DOHH2 (cell line): ENCODE results near the gene LTC4S.

Experiments
- H3F3A ChIP-seq: fragments of 200-600 bp; sonication (generic), shearing (Covaris generic); 2 replicates; pipeline ENCODE4 v1.6.0; 2016; ENCODE audit warnings: antibody characterized with exemption, mild to moderate bottlenecking; ENCODE audit not compliant: control insufficient read depth, insufficient read depth
- H3K27ac ChIP-seq: fragments of 200-600 bp; sonication (generic); 2 replicates; pipeline ENCODE4 v1.5.1; 2014; ENCODE audit warnings: low read depth, mild to moderate bottlenecking, low read length, moderate library complexity
- H3K27me3 ChIP-seq: fragments of 200-600 bp; sonication (generic); 2 replicates; pipeline ENCODE4 v1.6.1; 2014; ENCODE audit warnings: mild to moderate bottlenecking, low read length, mixed read lengths; ENCODE audit not compliant: control insufficient read depth
- H3K36me3 ChIP-seq: fragments of 200-600 bp; sonication (generic); 2 replicates; pipeline ENCODE4 v1.6.1; 2014; ENCODE audit warnings: mild to moderate bottlenecking, low read length, moderate library complexity, mixed read lengths; ENCODE audit not compliant: control insufficient read depth
- H3K4me1 ChIP-seq: fragments of 200-600 bp; sonication (generic); 2 replicates; pipeline ENCODE4 v1.6.1; 2014; ENCODE audit warnings: mild to moderate bottlenecking, low read length, mixed read lengths; ENCODE audit not compliant: control insufficient read depth
- H3K4me2 ChIP-seq: fragments of 200-600 bp; sonication (generic); 2 replicates; pipeline ENCODE4 v1.6.0; 2014; ENCODE audit warnings: mild to moderate bottlenecking, low read length, moderate library complexity
- H3K4me3 ChIP-seq: fragments of 200-600 bp; sonication (generic); 2 replicates; pipeline ENCODE4 v1.5.1; 2014; ENCODE audit warnings: mild to moderate bottlenecking, low read length, mixed read lengths
- H3K79me2 ChIP-seq: fragments of 200-600 bp; sonication (generic); 2 replicates; pipeline ENCODE4 v1.6.1; 2014; ENCODE audit warnings: mild to moderate bottlenecking, low read length, mixed read lengths; ENCODE audit not compliant: control insufficient read depth
- H3K9me2 ChIP-seq: fragments of 200-600 bp; sonication (generic); replicated peaks from 2 replicates; pipeline ENCODE4 v1.6.1; 2014; ENCODE audit warnings: mild to moderate bottlenecking, low read length, mixed read lengths; ENCODE audit not compliant: control insufficient read depth
- H3K9me3 ChIP-seq: fragments of 200-600 bp; sonication (generic); 2 replicates; pipeline ENCODE4 v1.6.1; 2014; ENCODE audit warnings: antibody characterized with exemption, low read length, mixed read lengths; ENCODE audit not compliant: control insufficient read depth, insufficient read depth
- H4K20me1 ChIP-seq: fragments of 200-600 bp; sonication (generic); 2 replicates; pipeline ENCODE4 v1.6.0; 2014; ENCODE audit warnings: low read depth, mild to moderate bottlenecking, antibody characterized with exemption, low read length, moderate library complexity; ENCODE audit not compliant: control insufficient read depth, insufficient read depth
- CTCF ChIP-seq: fragments of 200-600 bp; sonication (generic); IDR thresholded peaks from one replicate; pipeline ENCODE4 v1.5.1; 2014; ENCODE audit warnings: antibody characterized with exemption, mild to moderate bottlenecking, low read depth, low read length; ENCODE audit not compliant: poor library complexity, severe bottlenecking
- EZH2phosphoT487 ChIP-seq: fragments of 200-600 bp; sonication (generic); IDR thresholded peaks from 2 replicates; pipeline ENCODE4 v1.6.1; 2017; ENCODE audit warnings: borderline replicate concordance, mild to moderate bottlenecking, antibody characterized with exemption, low read length, moderate library complexity, mixed read lengths

Gene LTC4S

GRCh38 chr5:179769796-179770195 lies 24.0 kb upstream of the LTC4S start:
- Histone ChIP-seq H4K20me1 (no peaks in the 10 kb centered on the region), H3K79me2 (peaks cover 39% of the 10 kb centered on the region), H3K9me3 (no peaks in the 10 kb centered on the region), H3K36me3 (peaks cover 93% of the 10 kb centered on the region), H3K4me3 (no peak overlapping the region), H3F3A (no peaks in the 10 kb centered on the region), H3K27me3 (no peaks in the 10 kb centered on the region), H3K4me1 (no peaks in the 10 kb centered on the region), H3K27ac (no peak overlapping the region), H3K4me2 (no peak overlapping the region), H3K9me2 (no peaks in the 10 kb centered on the region)
- TF ChIP-seq EZH2phosphoT487 (no peak), CTCF (no peak)

- H3K79me2 ChIP-seq, result peaks cover 23% of the 10 kb centered on the region
- no peaks in the 10 kb centered on the region for H3F3A ChIP-seq
- H3K4me3 ChIP-seq, result no peak overlapping the region
- H3K27ac ChIP-seq, result no peak overlapping the region
- H4K20me1 ChIP-seq, result no peaks in the 10 kb centered on the region
- TF ChIP-seq CTCF (no peak), EZH2phosphoT487 (no peak)
- H3K9me2 ChIP-seq, result no peaks in the 10 kb centered on the region
- no peak overlapping the region for H3K4me2 ChIP-seq
- no peaks in the 10 kb centered on the region for H3K27me3 ChIP-seq
- no peaks in the 10 kb centered on the region for H3K4me1 ChIP-seq
- peaks cover 93% of the 10 kb centered on the region for H3K36me3 ChIP-seq
- no peaks in the 10 kb centered on the region for H3K9me3 ChIP-seq
Observed at GRCh38 chr5:179771311-179771895, 22.4 kb upstream of the LTC4S start.

GRCh38 chr5:179772351-179772750 lies 21.4 kb upstream of the LTC4S start:
- TF ChIP-seq EZH2phosphoT487, result no peak
- H3K9me2 ChIP-seq, result no peaks in the 10 kb centered on the region
- no peaks in the 10 kb centered on the region for H3K9me3 ChIP-seq
- peaks cover 4% of the 10 kb centered on the region; the same call in 1 of the 2 replicates for H3F3A ChIP-seq
- H3K79me2 ChIP-seq, result peaks cover 14% of the 10 kb centered on the region
- H3K27ac ChIP-seq, result no peak overlapping the region
- peaks cover 86% of the 10 kb centered on the region for H3K36me3 ChIP-seq
- no peak overlapping the region for H3K4me2 ChIP-seq
- no peaks in the 10 kb centered on the region for H3K4me1 ChIP-seq
- H4K20me1 ChIP-seq, result no peaks in the 10 kb centered on the region
- no peaks in the 10 kb centered on the region for H3K27me3 ChIP-seq
- H3K4me3 ChIP-seq, result no peak overlapping the region

- H3K36me3 ChIP-seq, result peaks cover 82% of the 10 kb centered on the region
- 0 out of 2 replicates have a peak, but pooled peaks cover 2% of the 10 kb centered on the region for H3K79me2 ChIP-seq
- TF ChIP-seq EZH2phosphoT487 (no peak), CTCF (no peak)
- no peak overlapping the region for H3K4me3 ChIP-seq
- H3K9me3 ChIP-seq, result no peaks in the 10 kb centered on the region
- H3K9me2 ChIP-seq, result no peaks in the 10 kb centered on the region
- no peaks in the 10 kb centered on the region; the same call in 1 of the 2 replicates for H4K20me1 ChIP-seq
- no peak overlapping the region for H3K27ac ChIP-seq
- no peak overlapping the region for H3K4me2 ChIP-seq
- no peaks in the 10 kb centered on the region for H3K4me1 ChIP-seq
- peaks cover 4% of the 10 kb centered on the region; the same call in 1 of the 2 replicates for H3F3A ChIP-seq
- no peaks in the 10 kb centered on the region for H3K27me3 ChIP-seq
Observed at GRCh38 chr5:179773686-179774040, 20.1 kb upstream of the LTC4S start.
